Measurements from ENCODE around the gene F10.
A peak's percentile ranks its signal among the peaks of the same experiment; 100 is the strongest.

The F10 gene

DNA sequence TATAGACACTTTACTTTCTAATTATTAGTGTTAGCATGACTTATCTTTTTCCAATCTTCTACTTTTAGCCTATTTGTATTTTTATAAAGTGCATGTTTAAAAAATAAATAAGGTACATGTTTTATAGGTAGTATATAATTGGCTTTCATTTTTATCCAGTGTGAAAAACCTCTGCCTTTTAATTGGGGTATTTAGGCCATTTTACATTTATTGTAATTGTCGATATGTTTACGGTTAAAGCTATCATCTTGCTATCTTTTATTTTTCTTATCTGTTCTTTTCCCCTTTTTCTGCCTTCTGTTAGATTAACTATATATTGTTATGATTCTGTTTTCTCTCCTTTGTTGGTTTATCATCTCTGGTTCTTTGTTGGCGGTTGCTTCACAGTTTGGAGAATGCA lies 45.0 kb downstream of the F10 start:
- DNase-seq (ENCODE audit: low read depth in 1 of 2, low spot score in 1 of 2): no peak

DNA sequence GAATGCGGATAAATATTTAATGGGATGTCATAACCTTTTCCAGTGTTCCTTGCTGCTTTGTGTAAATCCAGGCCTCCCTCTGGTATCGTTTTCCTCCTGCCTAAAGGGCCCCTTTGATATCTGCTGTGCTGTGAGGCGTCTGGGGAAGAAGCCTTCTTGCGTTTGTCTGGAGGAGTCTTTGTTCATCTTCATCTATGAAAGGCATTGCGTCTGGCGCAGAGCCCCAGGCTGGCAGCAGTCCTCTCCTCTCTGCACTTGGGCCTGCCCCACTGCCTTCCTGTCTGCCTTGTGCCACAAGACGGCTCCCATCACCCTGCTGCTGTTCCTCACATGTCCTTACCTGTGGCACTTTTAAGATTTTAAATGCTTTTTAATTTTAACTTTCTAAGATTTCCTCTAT lies 45.6 kb downstream of the F10 start:
- DNase-seq (ENCODE audit: low read depth in 1 of 2, low spot score in 1 of 2): no peak

DNA sequence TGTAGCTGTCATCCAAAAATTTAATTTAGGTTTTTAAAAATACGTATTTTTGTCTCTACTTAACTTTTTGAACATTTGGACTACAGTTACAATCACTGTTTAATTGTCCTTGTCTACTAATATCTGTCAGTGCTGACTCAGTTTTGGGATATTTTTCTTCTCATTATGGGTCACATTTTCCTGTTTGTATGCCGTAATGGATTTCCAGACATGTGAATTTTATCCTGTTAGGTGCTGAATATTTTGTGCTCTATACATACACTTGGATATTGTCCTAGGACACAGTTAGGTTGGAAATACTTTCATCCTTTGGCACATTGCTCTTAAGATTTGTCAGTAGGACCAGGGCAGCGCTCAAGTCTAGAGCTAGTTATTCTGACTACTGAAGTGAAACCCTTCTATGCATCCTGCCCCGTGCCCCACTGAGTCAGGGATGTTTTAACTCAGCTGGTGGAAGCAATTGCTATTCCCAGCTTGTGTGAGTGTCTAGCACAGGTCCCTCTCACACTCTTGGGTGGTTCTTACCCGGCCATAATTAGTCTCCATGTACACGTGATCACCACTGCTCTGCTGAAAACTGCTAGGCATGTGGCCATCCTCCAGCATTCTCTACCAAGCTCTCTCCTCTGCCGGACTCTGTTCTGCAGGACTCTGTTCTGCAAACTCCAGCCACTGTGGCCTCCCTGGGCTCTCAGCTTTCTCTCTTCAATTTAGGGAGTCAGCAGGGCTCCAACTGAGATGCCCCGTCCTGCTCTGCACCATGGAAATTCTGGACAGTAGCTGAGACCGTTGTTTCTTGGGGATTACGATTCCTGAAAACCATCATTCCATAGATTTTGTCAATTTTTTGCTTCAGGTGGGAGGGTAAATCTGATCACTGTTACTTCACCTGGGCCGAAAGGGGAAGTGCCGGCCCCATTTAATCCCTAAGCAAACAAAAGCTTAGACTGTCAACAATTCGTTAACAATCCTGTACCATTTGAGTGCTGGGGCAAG lies 47.0 kb downstream of the F10 start:
- DNase-seq (ENCODE audit: low read depth in 1 of 2, low spot score in 1 of 2): no peak

DNA sequence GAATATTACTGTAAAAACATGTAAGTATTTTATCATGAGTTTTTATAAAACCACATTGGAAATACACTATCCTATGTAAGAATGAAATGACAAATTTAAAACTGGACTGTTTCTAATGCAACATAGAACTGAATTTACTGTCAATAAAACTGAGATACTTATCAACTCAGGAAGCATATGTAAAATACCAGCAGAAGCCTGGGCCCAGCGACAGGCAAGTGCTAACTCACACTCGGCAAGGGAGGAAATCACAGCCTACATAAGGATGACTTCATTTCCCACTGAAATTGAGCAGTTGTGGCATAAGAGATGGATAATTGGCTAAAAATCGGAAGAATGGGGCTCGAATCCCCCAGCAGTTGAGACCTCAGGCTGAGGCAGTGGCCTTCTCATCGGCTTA lies 47.9 kb downstream of the F10 start:
- DNase-seq (ENCODE audit: low read depth in 1 of 2, low spot score in 1 of 2): no peak

DNA sequence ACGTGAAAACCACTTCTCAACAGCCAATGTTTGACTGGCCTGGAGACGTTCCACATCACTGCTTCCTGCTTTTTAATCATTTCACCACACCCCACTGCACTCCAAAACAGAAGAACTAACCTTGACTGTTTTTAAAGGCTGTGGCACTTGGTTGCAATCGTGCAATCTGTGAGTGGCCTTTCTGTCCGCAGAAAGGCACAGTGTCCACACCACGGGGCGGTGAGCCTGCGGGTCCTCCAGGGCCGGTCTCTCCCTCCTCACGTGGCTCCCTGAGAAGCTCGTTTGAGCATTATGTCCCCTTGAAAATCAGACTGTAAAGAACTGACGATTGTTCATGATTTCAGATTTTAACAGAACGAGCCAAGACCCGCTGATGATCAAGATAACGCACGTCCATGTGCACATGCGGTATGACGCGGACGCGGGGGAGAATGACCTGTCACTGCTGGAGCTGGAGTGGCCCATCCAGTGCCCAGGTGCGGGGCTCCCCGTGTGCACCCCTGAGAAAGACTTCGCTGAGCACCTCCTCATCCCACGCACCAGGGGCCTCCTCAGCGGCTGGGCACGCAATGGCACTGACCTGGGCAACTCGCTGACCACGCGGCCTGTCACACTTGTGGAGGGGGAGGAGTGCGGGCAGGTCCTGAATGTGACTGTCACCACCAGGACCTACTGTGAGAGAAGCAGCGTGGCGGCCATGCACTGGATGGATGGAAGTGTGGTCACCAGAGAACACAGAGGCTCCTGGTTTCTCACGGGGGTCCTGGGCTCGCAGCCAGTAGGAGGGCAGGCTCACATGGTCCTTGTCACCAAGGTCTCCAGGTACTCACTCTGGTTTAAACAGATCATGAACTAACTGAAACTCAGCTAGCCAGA lies 48.9 kb downstream of the F10 start:
- DNase-seq (ENCODE audit: low read depth in 1 of 2, low spot score in 1 of 2): no peak

DNA sequence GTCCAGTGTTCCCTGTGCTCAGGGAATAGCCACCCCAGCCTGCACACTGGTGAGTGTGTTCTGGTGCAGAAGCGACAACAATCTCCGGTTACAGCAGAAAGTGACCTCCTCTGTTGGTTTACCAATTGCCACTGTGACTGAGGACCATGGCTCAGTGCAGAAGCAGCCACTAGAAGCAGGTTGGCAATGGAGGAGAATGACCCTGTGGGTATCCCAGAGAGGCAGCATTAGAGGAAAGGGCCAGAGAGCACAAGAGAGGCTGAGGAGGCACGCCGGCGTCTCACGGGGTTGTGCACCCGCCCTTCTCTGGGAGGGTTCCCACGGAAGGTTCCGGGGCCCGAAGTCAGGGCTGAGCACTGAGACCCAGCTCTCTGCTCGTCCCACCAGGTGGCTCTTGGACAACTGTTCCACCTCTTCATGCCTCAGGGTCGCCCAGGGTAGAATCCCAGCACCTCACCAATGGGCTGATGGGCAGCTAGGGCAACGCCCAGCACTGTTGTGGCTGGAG lies 49.9 kb downstream of the F10 start:
- DNase-seq (ENCODE audit: low read depth in 1 of 2, low spot score in 1 of 2): no peak

DNA sequence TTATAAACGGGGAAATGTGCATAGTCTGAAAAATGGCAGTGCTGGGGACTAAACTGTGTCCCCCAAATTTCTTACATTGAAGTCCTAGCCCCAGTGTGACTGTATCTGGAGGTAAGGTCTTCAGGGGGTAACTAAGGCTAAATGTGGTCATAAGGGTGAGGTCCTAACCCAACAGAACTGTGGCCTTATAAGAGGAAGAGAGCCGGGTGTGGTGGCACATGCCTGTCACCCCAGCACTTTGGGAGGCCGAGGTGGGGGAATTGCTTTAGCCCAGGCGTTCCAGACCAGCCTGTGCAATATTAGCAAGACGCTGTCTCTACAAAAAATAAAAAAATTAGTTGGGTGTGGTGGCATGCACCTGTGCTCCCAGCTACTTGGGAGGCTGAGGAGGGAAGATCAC lies 53.7 kb downstream of the F10 start:
- DNase-seq (ENCODE audit: low read depth in 1 of 2, low spot score in 1 of 2): no peak

DNA sequence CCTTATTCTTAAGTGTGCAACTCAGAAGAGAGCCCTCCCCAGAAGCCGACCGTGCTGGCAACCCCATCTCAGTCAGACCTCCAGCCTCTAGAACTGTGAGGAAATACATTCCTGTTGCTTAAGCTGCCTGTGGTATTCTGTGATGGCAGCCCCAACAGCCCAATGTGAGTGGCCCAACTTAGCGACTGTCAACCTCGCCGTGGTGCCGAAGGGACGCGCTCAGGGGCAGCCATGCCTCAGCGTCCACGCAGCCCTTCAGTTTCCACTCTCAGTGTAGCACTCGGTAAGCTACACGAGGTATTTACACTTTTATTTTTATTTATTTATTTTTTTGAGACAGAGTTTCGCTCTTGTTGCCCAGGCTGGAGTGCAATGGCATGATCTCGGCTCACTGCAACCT lies 54.2 kb downstream of the F10 start:
- no peak for DNase-seq (ENCODE audit: low read depth in 1 of 2, low spot score in 1 of 2)

DNA sequence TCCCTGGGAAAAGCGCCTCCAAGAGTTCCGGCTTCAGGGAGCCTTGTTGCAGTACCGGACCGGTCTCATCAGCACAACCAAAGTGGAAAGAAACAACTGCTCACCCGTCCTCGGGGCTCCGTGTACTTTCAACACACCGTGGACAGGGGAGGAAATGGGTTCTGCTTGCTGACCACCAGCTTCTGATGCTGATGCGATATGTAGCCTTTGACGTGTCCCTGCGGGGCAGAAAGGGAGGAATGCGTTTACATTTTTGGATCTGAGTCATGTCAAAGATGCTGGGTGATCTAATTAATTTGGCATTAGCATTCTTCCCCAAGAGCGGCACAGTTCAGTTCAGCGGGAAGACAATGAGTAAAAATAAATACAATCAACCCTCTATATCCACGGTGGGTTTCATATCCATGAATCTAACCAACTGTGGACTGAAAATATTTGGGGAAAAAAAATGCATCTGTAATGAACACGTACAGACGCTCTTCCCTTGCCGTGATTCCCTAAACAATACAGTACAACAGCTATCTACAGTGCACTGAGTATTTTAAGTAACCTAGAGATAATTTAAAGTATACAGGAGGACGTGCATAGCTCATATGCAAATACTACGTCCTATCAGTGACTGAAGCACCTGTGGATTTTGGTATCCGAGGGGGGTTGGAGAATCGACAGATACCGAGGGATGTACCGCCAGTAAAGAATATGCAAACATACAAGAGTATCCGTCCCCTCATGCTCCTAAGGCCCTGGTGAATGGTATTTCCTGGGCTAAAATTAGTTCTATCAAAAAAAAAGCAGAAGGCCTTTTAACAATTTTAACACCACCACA lies 55.7 kb downstream of the F10 start:
- DNase-seq (ENCODE audit: low read depth in 1 of 2, low spot score in 1 of 2): no peak

DNA sequence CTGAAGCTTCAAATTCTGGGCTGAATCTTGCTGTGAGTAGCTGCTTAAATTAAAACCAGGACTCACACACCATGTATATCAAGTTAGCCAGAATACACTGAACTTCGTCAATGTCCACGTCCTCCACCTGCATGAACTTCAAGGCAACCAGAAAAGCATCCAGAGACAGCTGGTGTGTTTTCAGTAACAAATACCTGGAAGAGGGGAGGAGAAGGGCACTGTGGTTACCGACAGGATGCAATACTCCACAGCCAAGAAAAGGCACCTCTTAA lies 56.2 kb downstream of the F10 start:
- DNase-seq (ENCODE audit: low read depth in 1 of 2, low spot score in 1 of 2): no peak

DNA sequence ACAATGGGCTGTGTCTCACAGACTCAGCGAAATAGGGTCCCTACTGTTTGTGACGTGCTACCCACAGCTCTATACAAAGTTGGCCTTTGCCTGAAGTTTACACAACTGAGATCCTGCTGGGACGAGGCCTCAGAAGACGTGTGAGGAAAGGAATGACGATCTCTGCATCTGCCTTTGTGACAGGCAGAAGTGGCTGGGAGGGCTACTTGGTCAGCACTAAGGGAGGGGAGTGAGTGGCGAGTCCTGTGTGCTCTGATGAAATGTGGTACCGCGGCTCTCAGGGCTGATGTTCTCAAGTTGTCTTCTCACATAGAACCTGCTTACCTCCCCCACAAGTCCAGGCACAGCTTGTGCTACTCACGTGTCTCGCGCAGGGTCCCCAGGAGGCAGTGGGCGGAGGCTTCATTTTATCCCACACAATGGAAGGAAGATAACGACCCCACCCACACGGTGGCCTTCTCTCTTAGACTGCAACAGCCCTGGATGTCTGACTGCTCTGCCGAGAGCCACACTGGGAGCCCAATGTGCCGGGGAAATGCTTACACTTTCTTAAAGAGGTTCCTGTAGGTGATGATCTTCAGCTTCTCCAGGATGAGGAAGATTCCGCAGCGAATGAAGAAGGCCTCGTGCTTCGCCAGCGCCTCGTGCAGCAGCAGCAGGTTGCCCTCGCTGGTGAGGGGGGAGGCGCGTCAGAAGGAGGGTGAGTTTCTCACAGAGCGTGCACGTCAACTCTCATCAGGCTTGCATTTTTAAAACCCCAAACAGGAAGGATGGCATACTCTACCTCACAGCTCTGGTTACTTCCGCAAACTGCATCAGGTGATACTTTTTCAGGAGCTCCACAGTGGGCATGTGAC lies 57.0 kb downstream of the F10 start:
- DNase-seq (ENCODE audit: low read depth in 1 of 2, low spot score in 1 of 2): no peak

DNA sequence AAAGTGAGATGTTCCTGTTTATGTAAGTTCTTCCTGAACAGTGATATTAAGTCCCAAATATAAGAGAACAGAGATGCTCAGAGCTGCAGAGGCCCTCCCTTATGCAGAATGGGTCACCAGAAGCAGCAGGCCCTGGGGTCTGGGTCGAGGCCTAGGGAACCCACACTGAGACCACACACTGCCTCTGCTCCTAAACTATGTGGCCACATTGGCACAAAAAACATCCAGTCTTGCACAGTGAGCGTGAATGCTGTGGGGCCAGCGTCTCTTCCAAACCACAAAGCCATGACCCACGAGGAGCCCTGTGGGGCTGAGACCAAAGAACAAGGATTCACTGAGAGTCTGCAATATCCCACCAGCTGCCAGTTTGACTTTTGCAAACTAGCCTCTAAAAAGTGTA lies 59.4 kb downstream of the F10 start:
- DNase-seq (ENCODE audit: low read depth in 1 of 2, low spot score in 1 of 2): no peak

DNA sequence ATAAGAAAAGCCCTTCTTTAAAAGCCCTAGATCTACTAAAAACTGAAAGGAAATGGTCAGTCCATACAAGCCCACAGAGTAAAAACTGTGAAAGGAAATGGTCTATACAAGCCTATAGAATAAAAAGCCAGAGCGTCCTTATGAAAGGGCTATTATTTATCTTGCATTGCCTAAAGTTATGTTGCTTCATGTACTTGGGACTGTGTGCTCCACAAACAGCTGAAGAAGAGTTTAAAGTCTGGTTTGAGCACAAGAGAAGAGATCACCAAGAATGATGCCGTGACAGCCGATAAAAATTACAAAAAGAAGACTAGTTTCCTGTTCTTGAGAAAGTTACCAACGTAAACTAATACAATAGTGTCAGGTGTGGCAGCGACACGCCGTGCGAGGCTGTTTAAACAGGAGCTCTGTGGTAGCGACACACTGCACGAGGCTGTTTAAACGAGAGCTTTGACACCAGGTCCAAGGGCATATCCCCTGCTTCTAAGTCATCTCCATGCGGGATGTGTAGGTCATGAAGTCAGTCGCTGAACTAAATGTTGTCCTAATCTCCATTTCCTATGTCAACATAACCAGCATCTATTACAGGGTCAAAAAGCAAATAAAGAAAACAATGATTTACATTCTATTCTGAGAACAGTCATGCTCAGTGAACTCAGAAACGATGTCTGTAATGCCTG lies 61.0 kb downstream of the F10 start:
- DNase-seq (ENCODE audit: low read depth in 1 of 2, low spot score in 1 of 2): no peak

DNA sequence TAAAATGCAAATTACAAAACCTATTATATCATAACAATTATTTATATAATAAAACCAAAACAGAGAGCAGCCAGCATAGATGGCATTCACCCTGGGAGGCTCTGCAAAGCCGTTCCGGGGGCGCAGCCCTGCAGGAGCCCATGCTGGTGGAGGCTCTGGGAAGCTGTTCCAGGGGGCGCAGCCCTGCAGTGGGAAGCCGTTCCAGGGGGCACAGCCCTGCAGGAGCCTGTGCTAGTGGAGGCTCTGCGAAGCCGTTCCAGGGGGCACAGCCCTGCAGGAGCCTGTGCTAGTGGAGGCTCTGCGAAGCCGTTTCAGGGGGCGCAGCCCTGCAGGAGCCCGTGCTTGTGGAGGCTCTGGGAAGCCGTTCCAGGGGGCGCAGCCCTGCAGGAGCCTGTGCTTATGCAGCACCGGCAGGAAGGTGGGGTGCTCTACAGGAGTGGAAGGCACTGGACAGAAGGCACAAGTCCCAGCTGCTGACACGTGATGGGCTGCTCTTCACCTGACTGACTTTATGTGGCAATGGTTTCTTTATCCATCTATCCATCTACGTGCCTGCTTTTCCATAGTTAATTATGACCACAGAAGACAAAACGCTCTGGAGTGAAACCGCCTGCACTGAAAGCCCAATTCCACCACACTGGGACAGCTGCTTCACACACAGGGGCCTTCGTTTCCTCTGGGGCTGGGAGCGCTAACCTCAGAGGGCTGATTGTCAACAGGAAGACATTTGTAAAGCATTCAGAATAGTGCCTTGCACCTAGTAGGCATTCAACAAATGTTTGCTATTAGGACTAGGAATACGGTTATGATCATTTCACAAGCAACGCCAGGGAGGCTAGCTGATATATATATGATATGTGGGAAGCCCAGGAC lies 62.2 kb downstream of the F10 start:
- DNase-seq (ENCODE audit: low read depth in 1 of 2, low spot score in 1 of 2): no peak

DNA sequence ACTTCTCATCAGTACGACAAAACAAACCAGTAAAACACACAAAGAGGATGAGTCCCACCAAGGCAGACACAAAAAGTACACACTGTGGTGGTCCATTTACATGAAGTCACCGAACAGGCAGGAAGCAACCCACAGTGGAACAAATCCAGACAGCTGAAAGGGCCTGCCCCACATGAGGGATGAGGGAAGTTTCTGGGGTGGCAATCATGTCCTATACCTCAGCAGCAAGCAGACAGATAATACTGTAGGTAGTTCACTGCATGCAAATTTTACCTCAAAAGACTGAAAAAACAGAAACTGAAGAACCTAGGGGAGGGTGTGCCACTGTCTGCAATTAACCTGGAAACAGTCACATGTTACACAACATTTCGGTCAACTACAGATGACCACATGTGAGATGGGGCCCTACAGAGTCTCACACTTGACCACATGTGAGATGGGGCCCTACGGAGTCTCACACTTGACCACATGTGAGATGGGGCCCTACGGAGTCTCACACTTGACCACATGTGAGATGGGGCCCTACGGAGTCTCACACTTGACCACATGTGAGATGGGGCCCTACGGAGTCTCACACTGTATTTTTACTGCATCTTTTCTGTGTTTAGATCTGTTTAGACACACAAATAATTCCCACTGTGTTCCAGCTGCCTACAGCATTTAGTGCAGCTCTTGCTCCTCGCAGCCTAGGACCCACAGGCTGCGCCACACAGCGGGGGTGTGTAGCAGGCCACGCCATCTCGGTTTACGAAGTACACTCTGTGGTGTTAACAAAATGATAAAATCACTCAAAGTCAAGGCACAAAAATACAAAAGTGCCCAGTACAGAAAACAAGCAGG lies 63.7 kb downstream of the F10 start:
- no peak for DNase-seq (ENCODE audit: low read depth in 1 of 2, low spot score in 1 of 2)

DNA sequence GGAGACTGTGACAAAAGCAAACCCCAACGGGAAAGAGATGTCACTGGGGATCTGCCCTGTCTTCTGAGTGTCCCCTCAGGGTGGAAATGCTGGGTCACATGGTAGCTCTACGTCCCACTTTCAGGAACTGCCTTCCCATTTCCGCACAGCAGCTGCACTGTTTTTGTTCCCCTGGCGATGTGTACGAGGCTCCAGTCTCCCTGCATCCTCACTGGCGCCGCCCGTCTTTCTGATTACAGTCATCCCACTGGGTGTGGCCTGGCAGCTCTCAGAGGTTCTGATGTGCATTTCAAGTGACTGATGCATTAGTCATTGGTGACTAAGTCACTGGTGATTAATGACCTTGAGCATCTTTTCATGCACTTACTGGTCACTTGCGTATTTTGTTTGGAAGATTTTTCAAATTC lies 64.7 kb downstream of the F10 start:
- peak in 1 of 2 donors; percentile 41 for DNase-seq (ENCODE audit: low read depth in 1 of 2, low spot score in 1 of 2)

DNA sequence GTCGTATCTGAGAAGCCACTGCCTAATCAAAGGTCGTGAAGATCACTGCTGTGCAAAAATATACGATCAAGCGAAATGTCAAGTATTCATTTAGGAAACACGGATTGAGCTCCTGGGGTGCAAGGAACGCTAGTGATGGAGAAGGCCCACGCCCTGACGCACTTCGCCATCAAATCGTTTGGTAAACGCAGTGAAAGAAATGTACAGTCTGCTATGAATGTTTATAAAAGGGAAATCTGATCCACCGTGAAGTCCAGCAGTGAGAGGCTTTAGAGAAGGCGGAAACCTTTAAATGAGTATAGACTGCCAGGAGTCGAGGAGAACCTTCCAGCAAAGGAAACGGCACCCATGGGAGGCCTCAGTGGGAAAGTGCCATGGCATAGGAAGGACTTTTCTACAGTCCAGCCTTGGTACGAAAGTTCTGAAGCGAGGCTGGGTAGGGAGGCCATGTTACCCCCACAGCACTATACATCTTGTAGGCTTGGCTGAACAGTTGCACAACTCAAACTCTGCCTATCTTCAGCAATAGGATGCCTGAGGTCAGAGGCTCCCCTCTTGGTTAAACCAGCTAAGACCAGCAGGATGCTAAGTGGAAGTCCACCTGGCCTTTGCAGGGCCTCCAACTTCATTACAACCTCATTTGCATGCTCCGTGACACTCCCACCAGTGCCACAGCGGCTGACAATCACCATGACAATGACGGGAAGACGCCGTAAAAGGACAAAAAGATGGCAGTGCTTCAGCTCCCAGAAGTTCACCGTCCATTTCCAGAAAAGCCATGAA lies 65.5 kb downstream of the F10 start:
- no peak for DNase-seq (ENCODE audit: low read depth in 1 of 2, low spot score in 1 of 2)
